ENCODE measurements around the gene TMEM141.
A peak's percentile ranks its signal among the peaks of the same experiment; 100 is the strongest.
"Not testable (repeated sequence)": the region's sequence is repeated elsewhere in the genome, so short reads cannot be mapped to it uniquely, and the experiment has no call there.

Gene TMEM141

GRCh38 chr9:136794281-136794999 lies 3.3 kb downstream of the TMEM141 start:
- DNase-seq (ENCODE audit: low read depth in 3 of 3), result no peak

- DNase-seq (ENCODE audit: low read depth in 3 of 3), result no peak
Measured at GRCh38 chr9:136795000-136795348, 3.8 kb downstream of the TMEM141 start.

- no peak for DNase-seq (ENCODE audit: low read depth in 3 of 3)
Measured at GRCh38 chr9:136796238-136796774, 5.2 kb downstream of the TMEM141 start, which contains the start of gene CCDC183. Gene CCDC183 (plus strand): TSS chr9:136796338. CDS start chr9:136796398, 60 bp downstream.

GRCh38 chr9:136796775-136797347 lies 5.7 kb downstream of the TMEM141 start:
- not testable (repeated sequence) for DNase-seq (ENCODE audit: low read depth in 3 of 3)

- no peak for DNase-seq (ENCODE audit: low read depth in 3 of 3)
Measured at GRCh38 chr9:136798708-136799078, 7.5 kb downstream of the TMEM141 start.

- no peak for DNase-seq (ENCODE audit: low read depth in 3 of 3)
Measured at GRCh38 chr9:136799079-136799853, 8.1 kb downstream of the TMEM141 start.

GRCh38 chr9:136799854-136800657 lies 8.9 kb downstream of the TMEM141 start:
- peak; percentile 67 to 99 (median 71) for DNase-seq (ENCODE audit: low read depth in 3 of 3)

GRCh38 chr9:136802321-136802720 lies 11.2 kb downstream of the TMEM141 start:
- DNase-seq (ENCODE audit: low read depth in 3 of 3), result no peak

GRCh38 chr9:136803009-136803550 lies 11.9 kb downstream of the TMEM141 start:
- DNase-seq (ENCODE audit: low read depth in 3 of 3), result not testable (repeated sequence)

- no peak for DNase-seq (ENCODE audit: low read depth in 3 of 3)
Measured at GRCh38 chr9:136803551-136804508, 12.7 kb downstream of the TMEM141 start.

- DNase-seq (ENCODE audit: low read depth in 3 of 3), result no peak
Measured at GRCh38 chr9:136804509-136805206, 13.5 kb downstream of the TMEM141 start.

GRCh38 chr9:136805207-136805740 lies 14.1 kb downstream of the TMEM141 start:
- DNase-seq (ENCODE audit: low read depth in 3 of 3), result no peak

GRCh38 chr9:136806067-136806466 lies 14.9 kb downstream of the TMEM141 start:
- DNase-seq (ENCODE audit: low read depth in 3 of 3), result no peak

- DNase-seq (ENCODE audit: low read depth in 3 of 3), result no peak
Measured at GRCh38 chr9:136806631-136807201, 15.6 kb downstream of the TMEM141 start.

GRCh38 chr9:136807281-136808074 lies 16.3 kb downstream of the TMEM141 start, which contains the start of gene RABL6:
Gene RABL6 (plus strand): TSS chr9:136807948. CDS start chr9:136808197, 249 bp downstream.
- peak; percentile 54 to 66 (median 64) for DNase-seq (ENCODE audit: low read depth in 3 of 3)

- DNase-seq (ENCODE audit: low read depth in 3 of 3), result peak in 1 of 3 donors; percentile 38
Measured at GRCh38 chr9:136808075-136808805, 17.1 kb downstream of the TMEM141 start.

GRCh38 chr9:136808806-136809158 lies 17.6 kb downstream of the TMEM141 start:
- no peak for DNase-seq (ENCODE audit: low read depth in 3 of 3)

Data from stimulated activated CD4-positive, alpha-beta T cell treated with anti-CD3 and anti-CD28 coated beads, TNF-alpha, amount 100 ng/mL, for 48 hours (primary cell).